Right atrium auricular region (tissue), 2 donors: ENCODE data around the gene SNX24. TPM values are rescaled to one million over a fixed set of nuclear protein-coding genes. Genes with fewer than 3 reads are reported as not detected.
"Not testable (repeated sequence)": the region's sequence is repeated elsewhere in the genome, so short reads cannot be mapped to it uniquely, and the experiment has no call there.

Source experiments
- DNase-seq: peaks from one replicate; pipeline ENCODE4 v3.0.0-alpha.2; 2019; ENCODE audit warnings: low spot score
- H3K27ac ChIP-seq, 2 donors: fragments of 200-600 bp; sonication (generic); 1 replicate in 1 of 2; 2 replicates in 1 of 2; pipeline ENCODE4 v1.5.1; 2016 to 2019
- H3K27me3 ChIP-seq, 2 donors: fragments of 200-600 bp; sonication (generic); one replicate each; pipeline versions ENCODE4 v1.5.1 to v1.6.0; 2017 to 2019
- H3K36me3 ChIP-seq: fragments of 200-600 bp; sonication (generic); one replicate; pipeline ENCODE4 v1.5.1; 2016
- H3K4me1 ChIP-seq, 2 donors: fragments of 200-600 bp; sonication (generic); one replicate each; pipeline versions ENCODE4 v1.5.1 to v1.6.0; 2017 to 2019
- H3K4me3 ChIP-seq, 2 donors: fragments of 200-600 bp; sonication (generic); 1 replicate in 1 of 2; 2 replicates in 1 of 2; pipeline ENCODE4 v1.5.1; 2017 to 2019; ENCODE audit warnings: mild to moderate bottlenecking in 1 of 2, moderate library complexity in 1 of 2
- H3K9me3 ChIP-seq, 2 donors: fragments of 200-600 bp; sonication (generic); one replicate each; pipeline ENCODE4 v1.5.1; 2019
- total RNA-seq, 2 donors: library from RNA; depleted of rRNA; stranded (reverse); fragments of >200 nt; gene quantifications; one replicate each; pipeline ENCODE4 v1.1.0, GENCODE V29; 2016
- TF ChIP-seq, protein P1 (sequence below), 2 donors: fragments of 200-600 bp; sonication (generic); IDR thresholded peaks; one replicate each; pipeline ENCODE4 v1.5.1; 2019; ENCODE audit warnings: antibody characterized with exemption in 2 of 2

SNX24 gene
- total RNA-seq, 2 donors from 2014 or later: 10.8 to 13.2 TPM

DNA sequence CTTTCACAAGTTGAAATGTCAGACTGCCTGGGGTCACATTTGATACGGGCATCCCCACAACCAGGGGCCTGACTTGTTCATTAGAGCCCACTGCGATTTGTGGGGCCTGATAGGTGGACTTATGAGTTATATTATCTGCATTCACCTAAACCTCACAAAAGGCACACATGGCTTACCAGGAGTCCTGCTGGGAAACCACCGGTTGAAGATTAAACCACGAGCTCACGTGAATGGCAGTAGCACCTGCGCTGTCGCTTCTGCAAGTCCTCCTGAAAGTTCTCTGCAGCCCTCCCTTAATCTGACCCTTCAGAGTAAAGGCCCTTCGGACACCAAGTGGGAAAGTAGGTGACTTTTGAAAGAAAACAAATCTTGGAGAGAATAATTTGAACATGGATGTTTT is 122.2 kb downstream of the SNX24 start:
- Histone ChIP-seq H3K27me3 (no peaks in the 10 kb centered on the region), H3K4me3 (no peak overlapping the region), H3K27ac (no peak overlapping the region), H3K36me3 (peaks cover 3% of the 10 kb centered on the region), H3K9me3 (no peaks in the 10 kb centered on the region), H3K4me1 (no peaks in the 10 kb centered on the region)
- no peak for DNase-seq
- TF ChIP-seq, protein P1, sequence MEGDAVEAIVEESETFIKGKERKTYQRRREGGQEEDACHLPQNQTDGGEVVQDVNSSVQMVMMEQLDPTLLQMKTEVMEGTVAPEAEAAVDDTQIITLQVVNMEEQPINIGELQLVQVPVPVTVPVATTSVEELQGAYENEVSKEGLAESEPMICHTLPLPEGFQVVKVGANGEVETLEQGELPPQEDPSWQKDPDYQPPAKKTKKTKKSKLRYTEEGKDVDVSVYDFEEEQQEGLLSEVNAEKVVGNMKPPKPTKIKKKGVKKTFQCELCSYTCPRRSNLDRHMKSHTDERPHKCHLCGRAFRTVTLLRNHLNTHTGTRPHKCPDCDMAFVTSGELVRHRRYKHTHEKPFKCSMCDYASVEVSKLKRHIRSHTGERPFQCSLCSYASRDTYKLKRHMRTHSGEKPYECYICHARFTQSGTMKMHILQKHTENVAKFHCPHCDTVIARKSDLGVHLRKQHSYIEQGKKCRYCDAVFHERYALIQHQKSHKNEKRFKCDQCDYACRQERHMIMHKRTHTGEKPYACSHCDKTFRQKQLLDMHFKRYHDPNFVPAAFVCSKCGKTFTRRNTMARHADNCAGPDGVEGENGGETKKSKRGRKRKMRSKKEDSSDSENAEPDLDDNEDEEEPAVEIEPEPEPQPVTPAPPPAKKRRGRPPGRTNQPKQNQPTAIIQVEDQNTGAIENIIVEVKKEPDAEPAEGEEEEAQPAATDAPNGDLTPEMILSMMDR (IDR thresholded peaks at IDR 0.05): no peak

DNA sequence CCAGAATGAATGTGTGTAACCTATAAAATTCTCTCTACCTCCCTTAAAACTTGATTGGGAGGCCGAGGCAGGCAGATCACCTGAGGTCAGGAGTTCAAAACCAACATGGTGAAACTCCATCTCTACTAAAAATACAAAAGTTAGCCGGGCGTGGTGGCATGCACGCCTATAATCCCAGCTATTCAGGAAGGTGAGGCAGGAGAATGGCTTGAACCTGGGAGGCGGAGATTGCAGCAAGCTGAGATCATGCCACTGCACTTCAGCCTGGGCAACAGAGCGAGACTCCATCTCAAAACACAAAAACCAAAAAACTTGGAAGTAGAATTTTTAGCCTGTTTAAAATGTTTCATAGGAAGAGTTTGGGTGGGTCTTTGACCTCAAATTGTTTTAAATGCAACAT is 122.6 kb downstream of the SNX24 start:
- not testable (repeated sequence) for H3K4me1 ChIP-seq, H3K27ac ChIP-seq, DNase-seq, H3K4me3 ChIP-seq, H3K27me3 ChIP-seq, H3K9me3 ChIP-seq, H3K36me3 ChIP-seq

DNA sequence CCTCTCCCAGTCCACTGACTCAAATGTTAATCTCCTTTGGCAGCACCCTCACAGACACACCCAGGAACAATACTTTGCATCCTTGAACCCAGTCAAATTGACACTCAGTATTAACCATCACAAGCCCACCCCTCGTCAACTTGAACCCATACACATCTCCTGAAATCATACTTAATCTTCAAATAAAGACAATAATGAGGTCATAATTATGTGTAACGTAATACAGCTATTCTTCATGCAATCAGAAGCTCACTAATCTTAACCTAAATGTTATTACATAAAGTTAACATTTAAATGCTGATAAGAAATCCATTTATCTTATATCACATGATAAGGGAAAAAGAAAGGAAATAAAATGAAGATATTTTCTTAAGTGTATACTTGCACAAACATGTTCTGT is 125.9 kb downstream of the SNX24 start:
- Histone ChIP-seq H3K4me3 (no peak overlapping the region), H3K9me3 (no peaks in the 10 kb centered on the region), H3K27me3 (no peaks in the 10 kb centered on the region), H3K4me1 (no peaks in the 10 kb centered on the region), H3K36me3 (peaks cover 3% of the 10 kb centered on the region), H3K27ac (no peak overlapping the region)
- TF ChIP-seq, protein P1 (IDR thresholded peaks at IDR 0.05): no peak
- no peak for DNase-seq

DNA sequence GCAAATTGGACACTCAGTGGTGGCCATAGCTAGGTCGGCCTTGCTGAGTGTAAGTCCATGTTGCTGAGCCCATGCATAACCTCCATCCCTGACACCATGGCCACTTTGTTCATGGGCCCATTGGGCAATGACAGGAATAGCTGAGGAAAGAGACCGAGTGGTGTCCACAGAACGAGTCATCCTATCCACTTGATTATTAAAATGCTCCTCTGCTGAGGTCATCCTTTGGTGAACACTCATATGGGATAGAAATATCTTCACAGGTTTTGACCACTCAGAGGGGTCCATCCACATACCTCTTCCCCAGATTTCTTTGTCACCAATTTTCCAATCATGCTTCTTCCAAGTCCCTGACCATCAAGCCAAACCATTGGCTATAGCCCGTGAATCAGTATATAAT is 127.5 kb downstream of the SNX24 start:
- Histone ChIP-seq H3K36me3 (peaks cover 3% of the 10 kb centered on the region), H3K27me3 (no peaks in the 10 kb centered on the region), H3K4me1 (no peaks in the 10 kb centered on the region), H3K4me3 (no peak overlapping the region), H3K27ac (no peak overlapping the region), H3K9me3 (no peaks in the 10 kb centered on the region)
- TF ChIP-seq, protein P1 (IDR thresholded peaks at IDR 0.05): no peak
- DNase-seq: no peak

DNA sequence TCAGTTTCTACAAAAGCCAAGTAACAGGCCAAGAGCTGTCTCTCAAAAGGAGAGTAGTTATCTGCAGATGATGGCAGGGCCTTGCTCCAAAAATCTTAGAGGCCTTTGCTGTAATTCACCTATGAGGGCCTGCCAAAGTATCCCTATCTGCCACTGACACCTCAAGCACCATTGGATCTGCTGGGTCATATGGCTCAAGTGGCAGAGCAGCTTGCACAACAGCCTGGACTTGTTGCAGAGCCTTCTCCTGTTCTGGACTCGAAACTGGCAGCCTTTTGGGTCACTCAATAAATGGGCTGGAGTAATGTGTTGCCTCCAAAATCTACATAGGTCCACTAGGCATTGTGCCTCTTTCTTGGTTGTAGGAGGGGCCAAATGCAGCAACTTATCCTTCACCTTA is 128.3 kb downstream of the SNX24 start:
- not testable (repeated sequence) for H3K36me3 ChIP-seq, H3K27me3 ChIP-seq, DNase-seq, H3K4me1 ChIP-seq, H3K4me3 ChIP-seq, H3K9me3 ChIP-seq, H3K27ac ChIP-seq

DNA sequence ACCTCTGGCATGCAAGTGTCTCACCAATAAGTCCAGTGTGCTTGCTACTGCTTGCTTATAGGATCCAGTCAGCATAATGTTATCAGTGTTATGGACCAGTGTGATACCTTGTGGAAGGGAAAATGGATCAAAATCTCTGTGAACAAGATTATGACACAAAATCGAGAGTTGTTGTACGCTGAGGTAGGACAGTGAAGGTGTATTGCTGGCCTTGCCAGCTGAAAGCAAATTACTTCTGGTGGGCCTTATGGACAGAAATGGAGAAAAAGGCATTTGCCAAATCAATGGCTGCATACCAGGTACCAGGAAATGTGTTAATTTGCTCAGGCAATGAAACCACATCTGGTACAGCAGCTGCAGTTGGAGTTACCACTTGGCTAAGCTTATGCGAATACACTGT is 128.8 kb downstream of the SNX24 start:
- H3K27ac ChIP-seq, H3K9me3 ChIP-seq, H3K27me3 ChIP-seq, H3K4me3 ChIP-seq, H3K36me3 ChIP-seq, H3K4me1 ChIP-seq, DNase-seq: not testable (repeated sequence)

DNA sequence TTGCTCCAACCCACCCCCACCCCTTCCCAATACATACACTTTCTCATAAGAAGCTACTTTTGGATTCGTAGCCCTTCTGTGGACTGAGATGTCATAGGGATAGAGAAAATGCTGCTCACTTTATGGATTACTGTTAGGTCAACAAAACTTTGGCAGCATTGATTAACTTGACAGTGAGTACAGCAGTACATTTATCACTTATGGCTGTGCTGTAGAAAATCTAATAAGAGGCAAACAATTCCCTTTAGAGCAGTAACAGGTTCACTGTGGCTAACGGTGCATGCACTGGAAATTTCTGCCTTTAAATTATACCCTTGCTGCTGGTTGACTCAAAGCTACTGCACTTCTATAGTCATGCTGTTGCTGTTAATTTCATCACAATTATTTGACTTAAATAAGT is 131.9 kb downstream of the SNX24 start:
- TF ChIP-seq, protein P1 (IDR thresholded peaks at IDR 0.05): no peak

More for the DNA sequence above, 131.9 kb downstream of the SNX24 start:
- no peaks in the 10 kb centered on the region for H3K36me3 ChIP-seq
- H3K4me3 ChIP-seq: no peak overlapping the region
- no peaks in the 10 kb centered on the region for H3K9me3 ChIP-seq
- H3K4me1 ChIP-seq: no peaks in the 10 kb centered on the region
- H3K27me3 ChIP-seq: no peaks in the 10 kb centered on the region
- H3K27ac ChIP-seq: no peak overlapping the region
- DNase-seq: no peak
